GM21737 (cell line): Measurements from ENCODE around the gene SLC25A51.
"Not testable (repeated sequence)": the region's sequence is repeated elsewhere in the genome, so short reads cannot be mapped to it uniquely, and the experiment has no call there.

Source experiments
- ATAC-seq: cut with Tn5 transposase; IDR thresholded peaks from one replicate; pipeline ENCODE4 v1.9.1; 2021; ENCODE audit warnings: mild to moderate bottlenecking, moderate library complexity; ENCODE audit not compliant: unreplicated experiment

SLC25A51 gene

DNA sequence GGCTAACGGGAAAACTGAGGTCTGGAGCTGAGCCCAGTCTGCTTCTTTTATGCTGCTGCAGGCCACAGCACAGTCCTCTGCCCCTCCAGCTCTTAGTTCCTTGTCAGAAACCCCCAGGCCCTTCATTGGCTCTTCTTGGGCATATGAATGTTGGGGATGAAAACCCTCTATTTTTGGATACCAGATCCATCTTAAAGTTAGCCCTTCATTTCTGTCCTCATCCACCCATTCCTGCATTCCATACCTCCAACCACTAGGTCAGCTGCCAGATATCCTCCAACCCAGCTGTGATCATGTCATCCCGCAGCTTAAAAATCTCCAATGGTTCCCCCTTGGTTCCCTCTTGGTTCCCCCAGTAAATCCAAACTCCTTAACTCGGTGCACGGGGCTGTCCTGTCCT lies 1.8 kb upstream of the SLC25A51 start:
- ATAC-seq = no peak

DNA sequence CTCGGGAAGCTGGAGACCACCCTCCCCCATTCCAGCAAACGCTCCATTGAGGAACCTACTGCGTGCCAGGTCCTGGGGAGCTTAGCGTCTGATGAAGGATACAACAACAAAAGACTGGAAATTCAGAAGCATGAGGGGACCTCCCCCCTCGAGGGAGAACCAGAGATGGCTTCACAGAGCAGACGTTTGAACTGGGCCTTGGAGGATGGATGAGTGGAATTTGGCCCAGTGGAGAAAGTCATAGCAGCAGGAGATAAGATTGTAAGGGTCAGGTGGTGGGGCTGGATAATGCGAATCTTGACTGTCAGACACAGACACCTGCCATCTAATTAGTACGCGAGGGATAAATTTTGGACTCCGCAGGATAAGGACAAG lies 1.2 kb upstream of the SLC25A51 start:
- ATAC-seq = no peak

DNA sequence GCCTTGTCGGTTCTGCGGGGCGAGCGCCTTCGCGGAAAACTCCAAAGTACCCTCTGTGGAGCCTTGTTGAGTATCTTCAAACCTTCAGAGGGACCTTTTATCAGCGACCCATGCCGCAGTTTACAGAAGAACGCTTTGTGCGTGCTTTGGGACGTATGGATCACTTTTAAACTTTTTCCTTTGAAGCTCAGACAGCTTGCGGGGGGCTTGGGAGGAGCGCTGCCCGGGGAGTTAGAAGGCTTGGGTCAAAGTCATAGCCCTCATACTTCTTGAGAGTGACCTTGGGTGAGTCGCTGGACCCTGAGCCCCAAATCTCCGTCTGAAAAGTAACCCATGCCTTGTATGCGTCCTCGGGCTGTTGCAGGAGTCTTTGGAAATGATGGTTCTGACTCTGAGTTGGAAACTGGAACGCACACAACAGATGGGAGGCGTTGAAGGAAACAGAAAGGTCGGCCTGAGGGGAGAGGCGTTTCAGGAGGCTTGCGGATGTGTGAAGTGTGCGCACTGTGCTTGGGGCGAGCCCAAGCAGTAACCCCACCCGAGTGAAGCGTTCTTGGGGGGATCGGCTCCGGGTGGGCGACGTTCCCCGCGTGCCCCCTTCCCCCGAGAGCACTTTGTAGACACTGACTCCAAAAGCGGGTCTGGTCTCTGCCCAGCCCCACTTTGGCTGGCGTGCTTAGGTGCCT lies 661 bp upstream of the SLC25A51 start:
- ATAC-seq = no peak

DNA sequence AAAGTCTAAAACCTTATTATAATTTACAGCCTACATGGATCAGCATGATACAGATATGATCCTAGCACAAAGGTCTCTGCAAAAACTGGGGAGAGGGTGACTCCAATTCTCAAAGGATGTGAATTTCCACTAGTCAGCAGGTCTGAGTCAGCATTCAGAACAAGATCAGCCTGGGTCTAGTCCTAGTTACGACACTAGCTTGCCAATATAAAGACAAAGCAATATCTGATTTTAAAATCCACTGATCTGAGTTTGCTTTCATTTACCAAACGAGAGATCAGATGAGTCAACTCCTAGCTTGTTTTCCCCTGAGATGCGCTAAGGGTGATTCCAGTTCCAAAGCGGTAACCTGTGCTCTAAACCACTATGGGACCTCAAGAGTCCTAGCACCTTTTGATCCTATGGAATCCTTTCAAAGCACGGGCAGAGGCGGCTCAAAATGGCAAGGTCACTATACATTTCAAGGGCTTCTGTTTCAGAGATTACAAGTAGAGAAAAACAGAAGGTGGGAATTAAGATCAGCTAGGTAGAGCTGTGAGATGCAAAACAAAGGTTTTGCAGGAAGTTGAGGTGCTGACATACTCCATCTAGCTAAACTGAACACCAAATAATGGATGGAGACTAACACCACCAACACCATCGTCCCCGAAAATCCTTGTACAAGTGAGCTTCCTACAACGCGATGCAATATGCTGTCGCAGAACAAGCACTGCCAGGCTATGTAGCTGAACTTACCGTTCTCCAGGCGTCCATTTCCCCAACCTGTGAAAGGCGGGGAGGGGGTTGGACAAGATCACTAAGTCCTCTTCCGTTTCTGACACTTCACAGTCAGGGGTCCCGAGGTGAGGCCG lies 906 bp downstream of the SLC25A51 start:
- peak; percentile 1 for ATAC-seq

DNA sequence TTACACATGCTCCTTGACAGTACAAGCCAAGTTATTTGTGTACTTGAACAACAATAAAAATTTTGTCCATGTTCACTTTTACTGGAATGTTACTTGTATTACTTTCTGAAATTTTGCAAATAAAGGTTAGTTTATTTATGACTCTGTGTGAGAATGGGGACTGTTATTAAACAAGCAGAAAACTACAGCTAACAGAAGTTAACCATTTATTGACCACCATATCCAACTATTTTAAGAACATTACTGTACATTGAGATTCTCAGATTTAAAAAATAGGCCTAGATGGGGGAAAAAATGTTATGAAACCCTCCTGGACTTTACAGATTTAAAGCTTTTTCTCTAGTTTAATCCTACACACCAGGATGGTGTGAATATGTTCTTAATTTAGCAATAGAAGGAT lies 1.8 kb downstream of the SLC25A51 start:
- ATAC-seq = no peak

DNA sequence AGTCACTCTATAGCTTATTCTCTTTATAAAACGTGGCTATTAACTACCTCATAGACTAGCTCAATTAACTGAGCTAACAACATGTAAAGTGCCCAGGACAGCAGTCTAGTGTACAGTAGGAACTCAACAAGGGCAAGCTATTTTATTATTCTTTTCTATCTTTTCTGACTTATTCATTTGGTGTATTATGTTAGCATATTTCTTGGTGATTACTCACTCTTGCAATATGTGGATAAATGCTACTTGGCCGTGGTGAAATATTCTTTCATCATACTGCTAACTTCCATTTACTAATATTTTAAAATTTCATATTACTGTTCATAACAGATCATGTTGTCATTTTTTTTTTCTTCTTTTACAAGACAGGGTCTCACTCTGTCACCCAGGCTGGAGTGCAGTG lies 4.9 kb downstream of the SLC25A51 start:
- no peak for ATAC-seq

DNA sequence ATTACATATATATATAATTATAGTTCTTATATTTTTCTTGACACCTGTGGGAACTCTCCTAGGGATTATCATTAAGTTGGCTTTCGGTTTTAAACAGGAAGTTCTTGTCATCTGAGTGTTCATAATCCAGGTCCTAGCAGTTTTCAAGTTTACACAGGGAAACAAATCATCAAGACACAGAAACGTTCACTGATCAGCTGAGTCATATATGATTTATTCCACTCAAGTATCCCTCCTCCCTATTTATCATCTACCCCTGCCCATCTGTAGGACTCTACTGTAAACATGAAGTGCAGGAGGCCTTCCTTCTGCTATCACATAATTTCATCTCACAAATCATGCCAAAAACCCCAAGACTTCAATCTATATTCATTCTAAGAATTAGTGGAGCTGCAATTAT lies 6.3 kb downstream of the SLC25A51 start:
- no peak for ATAC-seq

DNA sequence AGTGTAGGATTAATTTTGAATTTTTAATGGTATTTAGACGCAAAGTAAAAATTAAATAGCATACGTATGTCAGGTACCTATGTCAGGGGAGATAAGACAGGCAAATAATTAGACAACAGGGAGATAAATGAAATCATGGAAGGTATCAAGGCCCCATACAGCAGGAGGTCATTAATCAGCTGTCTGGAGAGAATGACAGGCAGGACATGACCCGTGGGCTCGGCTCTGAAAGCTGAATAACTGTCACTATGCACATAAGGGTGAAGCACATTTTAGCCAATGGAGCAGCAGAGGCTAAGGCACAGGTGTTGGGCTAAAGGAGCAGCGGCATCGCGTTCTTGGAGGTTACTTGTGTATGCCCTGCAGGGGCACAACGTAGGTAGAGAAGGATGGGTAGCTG lies 11.9 kb downstream of the SLC25A51 start:
- ATAC-seq = no peak

DNA sequence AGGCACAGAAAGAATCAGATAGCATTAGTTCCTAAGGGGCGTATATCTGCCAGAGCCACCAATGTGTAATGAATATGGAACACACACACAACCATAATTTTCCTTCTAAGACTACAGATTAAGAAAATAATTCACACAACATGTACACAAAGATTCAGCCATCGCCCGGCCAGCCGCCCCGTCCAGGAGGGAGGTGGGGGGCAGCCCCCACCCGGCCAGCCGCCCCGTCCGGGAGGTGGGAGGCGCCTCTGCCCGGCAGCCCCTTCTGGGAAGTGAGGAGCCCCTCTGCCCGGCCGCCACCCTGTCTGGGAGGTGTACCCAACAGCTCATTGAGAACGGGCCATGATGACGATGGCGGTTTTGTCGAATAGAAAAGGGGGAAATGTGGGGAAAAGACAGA lies 12.9 kb downstream of the SLC25A51 start:
- ATAC-seq = not testable (repeated sequence)

DNA sequence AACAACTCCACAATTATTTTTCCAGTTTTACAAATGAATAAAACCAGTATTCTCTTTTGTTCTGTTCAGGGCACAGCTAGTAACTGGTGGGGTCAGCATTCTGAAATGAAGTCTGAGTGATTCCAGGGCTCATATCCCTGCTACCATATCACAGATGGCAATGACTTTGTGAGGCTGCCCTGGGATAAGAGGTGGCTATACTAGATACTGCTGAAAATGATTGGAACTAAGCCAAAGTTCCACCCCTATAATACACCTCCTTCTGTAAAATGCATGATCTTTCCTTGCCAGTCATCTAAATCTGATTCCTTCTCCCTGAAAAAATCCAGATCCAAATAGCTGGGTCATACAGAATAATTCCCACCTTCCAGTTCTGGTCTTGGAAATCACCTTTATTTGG lies 14.4 kb downstream of the SLC25A51 start:
- no peak for ATAC-seq

DNA sequence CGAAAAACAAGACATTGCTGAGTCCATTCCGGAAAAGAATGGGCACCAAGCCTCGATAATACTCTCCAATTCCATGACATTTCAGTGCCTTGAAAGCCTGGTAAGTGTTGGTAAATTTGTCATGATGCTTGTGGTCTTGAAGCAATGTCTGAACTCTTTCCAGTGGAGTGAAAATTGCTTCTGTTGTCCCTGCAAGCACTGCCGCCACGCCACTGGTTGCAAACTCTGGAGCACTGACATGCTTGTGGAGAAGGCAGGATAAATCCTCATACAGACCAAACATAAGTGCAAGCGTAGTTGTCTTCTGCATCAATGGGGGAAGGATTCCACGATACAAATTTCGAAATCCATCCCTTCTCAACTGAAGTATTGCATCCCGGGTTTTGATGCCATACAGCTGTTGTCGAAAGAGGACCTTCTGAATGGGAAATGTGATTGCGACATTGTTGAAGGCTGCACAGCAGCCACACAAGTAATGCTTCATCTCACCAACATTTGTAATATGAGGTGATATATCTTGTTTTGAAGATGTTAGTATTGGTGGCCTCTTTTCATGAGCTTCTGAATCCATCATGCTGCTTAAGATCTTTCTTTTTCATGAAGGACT lies 15.8 kb downstream of the SLC25A51 start:
- ATAC-seq = not testable (repeated sequence)

DNA sequence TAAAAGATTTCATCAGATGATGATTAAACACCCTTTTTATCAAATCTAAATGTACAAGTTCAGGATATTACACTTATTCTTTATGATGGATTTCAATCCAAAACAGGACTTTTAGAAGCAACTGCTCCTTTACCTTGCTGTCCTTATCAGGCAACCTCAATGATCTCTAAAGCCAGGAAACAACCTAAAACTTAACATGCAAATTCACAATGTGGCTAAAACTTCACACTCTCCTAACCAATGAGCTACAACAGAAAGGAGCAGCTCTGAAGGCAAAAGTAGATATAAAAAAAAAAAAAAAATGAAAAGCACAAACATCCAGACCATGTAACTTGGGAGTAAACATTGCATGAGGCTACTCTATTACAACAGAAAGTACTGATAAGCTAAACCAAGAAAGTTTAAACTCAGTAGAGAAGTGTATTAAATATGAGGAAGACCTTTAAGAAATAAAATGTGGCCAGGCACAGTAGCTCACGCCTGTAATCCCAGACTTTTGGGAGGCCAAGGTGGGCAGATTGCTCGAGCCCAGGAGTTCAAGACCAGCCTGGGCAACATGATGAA lies 22.9 kb downstream of the SLC25A51 start:
- ATAC-seq = no peak

DNA sequence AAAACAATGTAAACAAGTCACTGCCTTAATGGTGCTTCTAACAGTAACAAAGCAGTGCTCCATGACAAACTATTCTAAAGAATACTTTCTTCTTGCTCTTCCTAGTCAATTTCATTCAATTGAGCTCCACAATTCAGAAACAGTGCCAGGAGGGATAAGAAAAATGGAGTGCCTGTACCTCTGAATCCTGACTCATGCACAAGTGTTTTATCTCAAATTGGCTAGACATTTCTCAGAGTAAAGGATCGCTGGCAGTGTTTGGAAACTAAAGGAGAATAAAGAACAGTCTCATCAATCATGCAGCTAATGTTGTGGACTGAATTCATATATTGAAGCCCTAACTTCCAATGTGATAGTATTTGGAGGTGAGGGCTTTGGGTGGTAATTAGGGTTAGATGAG lies 27.6 kb downstream of the SLC25A51 start:
- no peak for ATAC-seq

DNA sequence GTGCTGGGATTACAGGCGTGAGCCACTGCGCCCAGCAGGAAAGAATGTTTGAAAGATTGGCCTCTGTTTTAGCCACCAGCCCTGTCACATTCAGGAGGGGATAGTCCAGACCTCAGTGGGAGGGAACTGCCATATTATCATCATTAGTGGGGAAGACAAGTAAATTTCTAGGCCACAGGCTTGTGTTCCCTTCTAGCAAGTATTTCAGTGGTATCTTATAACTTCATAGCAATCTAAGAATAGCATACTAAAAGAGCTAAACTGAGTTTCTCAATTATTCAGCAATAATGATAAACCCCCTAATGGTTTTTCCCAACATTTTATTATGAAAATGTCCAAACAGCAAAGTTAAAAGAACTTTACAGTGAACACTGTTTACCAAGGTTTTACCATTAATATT lies 30.0 kb downstream of the SLC25A51 start:
- ATAC-seq = no peak

DNA sequence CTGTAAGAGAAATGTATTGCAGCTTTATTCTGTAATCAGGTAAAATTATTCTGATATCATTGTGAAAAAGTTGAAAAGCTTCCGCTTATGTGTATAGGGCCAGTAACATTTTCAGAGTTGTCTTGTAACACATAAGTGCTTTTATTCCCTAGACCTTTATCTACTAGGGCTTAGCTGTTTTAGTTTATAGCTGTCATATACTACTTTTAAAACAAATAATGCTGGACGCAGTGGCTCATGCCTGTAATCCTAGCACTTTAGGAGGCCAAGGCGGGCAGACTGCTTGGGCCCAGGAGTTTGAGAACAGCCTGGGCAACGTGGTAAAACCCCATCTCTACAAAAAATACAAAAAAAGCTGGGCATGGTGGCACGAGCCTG lies 33.1 kb downstream of the SLC25A51 start:
- ATAC-seq = no peak

DNA sequence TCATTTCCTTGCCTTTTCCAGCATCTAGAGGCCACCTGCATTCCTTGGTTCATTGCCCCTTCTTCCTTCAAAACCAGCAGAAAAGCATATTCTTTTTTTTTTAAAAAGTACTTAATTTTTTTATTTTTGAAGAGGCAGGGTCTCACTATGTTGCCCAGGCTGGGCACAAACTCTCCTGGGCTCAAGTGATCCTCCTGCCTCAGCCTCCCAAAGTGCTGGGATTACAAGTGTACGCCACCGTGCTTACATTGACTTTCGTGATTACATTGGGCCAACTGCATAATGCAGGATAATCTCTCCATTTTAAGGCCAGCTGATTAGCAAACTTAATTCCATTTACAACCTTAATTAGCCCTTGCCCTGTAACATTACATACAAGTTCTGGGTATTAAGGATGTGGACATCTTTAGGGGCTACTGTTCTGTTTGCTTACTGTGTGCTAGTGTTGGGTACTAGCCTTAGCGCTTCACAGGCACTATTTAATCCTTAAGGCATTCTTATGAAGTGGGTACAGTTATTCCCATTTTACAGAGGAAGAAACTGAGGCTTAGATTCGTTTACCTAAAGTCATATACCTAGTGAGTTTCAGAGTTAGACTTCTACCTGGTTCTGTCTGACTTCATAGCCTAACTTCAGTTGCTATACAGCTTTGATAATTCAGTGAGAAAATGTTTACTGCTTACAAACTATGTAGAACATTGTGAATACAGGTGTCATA lies 33.7 kb downstream of the SLC25A51 start:
- ATAC-seq = no peak

DNA sequence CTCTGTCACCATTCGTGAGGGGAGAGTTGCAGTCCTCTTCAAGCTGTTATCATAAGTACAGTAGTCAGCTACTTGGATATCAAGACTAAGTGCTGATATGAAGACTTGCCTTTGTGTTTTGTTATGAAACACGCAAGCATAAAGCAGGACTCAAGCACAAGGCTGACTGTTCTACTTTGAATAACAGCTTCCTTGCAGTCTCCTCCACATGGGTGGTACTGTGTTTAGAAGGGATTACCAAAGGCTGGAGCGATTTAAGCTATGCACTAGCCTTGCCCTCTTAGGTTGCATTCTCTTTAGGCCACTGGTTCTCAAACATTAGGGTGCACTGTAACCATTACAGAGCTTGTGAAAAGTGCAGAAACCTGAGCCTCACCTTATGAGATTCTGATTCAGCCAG lies 41.4 kb downstream of the SLC25A51 start:
- ATAC-seq = no peak

DNA sequence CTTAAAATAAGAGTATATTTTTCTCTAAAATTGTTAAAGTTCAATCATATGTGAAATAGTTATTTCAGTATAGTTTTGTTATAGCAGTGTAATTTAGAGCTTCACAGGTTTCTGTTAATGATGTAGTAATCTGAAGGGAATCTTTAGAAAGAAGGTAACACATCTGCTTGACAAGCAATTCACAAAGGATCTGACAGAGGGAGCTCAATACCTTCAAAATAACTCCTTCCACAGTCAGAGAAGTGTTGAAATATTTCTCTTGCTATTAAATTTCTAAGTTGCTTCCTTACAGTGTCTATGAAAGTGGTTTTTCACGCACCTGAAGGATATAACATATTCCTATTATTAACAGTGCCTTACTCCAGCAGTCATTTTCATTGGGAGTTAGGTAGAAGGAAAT lies 44.9 kb downstream of the SLC25A51 start:
- ATAC-seq = no peak

DNA sequence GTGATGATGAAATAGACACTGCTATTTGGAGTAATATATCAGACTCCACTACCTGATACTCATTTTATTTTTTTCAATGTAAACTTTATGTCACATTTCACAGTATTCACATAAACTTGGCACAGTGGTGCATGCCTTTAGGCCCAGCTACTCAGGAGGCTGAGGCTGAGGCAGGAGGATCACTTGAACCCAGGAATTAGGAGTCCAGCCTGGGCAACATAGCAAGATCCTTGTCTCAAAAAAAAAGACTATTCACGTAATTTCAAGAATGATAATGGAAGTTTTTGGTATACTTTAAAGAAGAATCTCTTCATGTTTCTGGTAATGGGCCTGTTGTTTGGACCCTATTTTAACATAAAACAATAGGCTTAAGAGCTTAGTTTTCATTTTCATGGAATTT lies 47.4 kb downstream of the SLC25A51 start:
- no peak for ATAC-seq

DNA sequence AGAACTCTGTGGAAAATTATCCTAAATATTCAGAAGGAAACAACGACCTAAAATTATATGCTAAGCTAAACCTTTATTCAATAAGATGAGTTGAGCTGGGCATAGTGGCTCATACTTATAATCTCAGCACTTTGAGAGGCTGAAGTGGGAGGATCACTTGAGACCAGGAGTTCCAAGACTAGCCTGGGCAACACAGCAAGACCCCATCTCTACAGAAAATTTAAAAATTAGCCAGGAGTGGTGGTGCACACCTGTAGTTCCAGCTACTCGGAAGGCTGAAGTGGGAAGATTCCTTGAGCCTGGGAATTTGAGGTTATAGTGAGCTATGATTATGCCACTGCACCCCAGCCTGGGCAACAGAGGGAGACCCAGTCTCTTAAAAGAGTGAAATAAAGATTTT lies 51.7 kb downstream of the SLC25A51 start:
- ATAC-seq = no peak

DNA sequence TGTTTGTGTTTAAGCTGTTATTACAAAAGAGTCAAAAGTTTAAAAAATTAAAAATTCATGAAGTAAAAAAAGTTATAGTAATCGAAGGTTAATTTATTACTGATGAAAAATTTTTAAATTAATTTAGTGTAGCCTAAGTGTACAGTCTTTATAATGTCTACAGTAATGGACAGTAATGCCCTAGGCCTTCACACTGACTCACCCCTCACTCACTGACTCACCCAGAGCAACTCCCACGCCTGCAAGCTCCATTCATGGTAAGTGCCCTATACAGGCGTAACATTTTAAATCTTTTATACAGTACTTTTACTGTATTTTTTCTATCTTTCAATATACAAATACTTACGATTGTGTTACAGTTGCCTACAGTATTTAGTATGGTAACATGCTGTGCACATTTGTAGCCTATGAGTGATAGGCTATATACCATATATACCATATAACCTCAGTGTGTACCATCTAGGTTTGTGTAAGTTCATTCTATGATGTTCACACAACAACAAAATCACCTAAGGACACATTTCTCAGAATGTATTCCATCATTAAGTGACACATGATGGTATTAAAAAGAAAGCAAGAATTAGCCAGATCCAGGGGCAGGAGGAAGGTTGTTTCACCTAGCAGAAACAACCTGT lies 63.2 kb downstream of the SLC25A51 start:
- ATAC-seq = no peak
